CD14-positive monocyte (primary cell): ENCODE measurements around the gene CMPK2. TPM values are rescaled to one million over a fixed set of nuclear protein-coding genes. Genes with fewer than 3 reads are reported as not detected.

ENCODE experiments used
- DNase-seq, 3 donors: peaks; one replicate each; pipeline ENCODE4 v3.0.0-alpha.2; 2011 to 2022
- H2AFZ ChIP-seq: 2 replicates; pipeline ENCODE4 v1.6.0; 2012; ENCODE audit warnings: mild to moderate bottlenecking, low read depth, low read length, inconsistent platforms; ENCODE audit not compliant: insufficient read depth, poor library complexity, severe bottlenecking
- H3K27ac ChIP-seq, 2 donors: 1 replicate in 1 of 2; 2 replicates in 1 of 2; pipeline ENCODE4 v1.5.1; 2012 to 2013; ENCODE audit warnings: low read length in 2 of 2, control low read depth in 1 of 2, inconsistent platforms in 1 of 2, low read depth in 1 of 2, mild to moderate bottlenecking in 1 of 2
- H3K27me3 ChIP-seq, 2 donors: one replicate each; pipeline versions ENCODE4 v1.6.0 to v1.6.1; 2011 to 2013; ENCODE audit warnings: low read length in 2 of 2; ENCODE audit not compliant: control insufficient read depth in 2 of 2, insufficient read depth in 2 of 2
- H3K36me3 ChIP-seq, 2 donors: replicated peaks in 1 of 2; 1 replicate in 1 of 2; 2 replicates in 1 of 2; pipeline versions ENCODE4 v1.5.1 to v1.6.1; 2012 to 2013; ENCODE audit warnings: low read length in 2 of 2, control low read depth in 1 of 2, inconsistent platforms in 1 of 2, mild to moderate bottlenecking in 1 of 2; ENCODE audit not compliant: insufficient read depth in 2 of 2, control insufficient read depth in 1 of 2
- H3K4me1 ChIP-seq, 2 donors: 1 replicate in 1 of 2; 2 replicates in 1 of 2; pipeline versions ENCODE4 v1.5.1 to v1.6.1; 2012 to 2013; ENCODE audit warnings: low read length in 2 of 2, control low read depth in 1 of 2, inconsistent platforms in 1 of 2, mild to moderate bottlenecking in 1 of 2, moderate library complexity in 1 of 2; ENCODE audit not compliant: insufficient read depth in 2 of 2, control insufficient read depth in 1 of 2
- H3K4me2 ChIP-seq: replicated peaks from 2 replicates; pipeline ENCODE3; 2012; ENCODE audit warnings: low read length, moderate library complexity, mild to moderate bottlenecking; ENCODE audit not compliant: poor library complexity, severe bottlenecking; ENCODE audit errors: extremely low read depth
- H3K4me3 ChIP-seq, 3 experiments: fragments of 200-600 bp in 1 of 3; sonication (generic) in 1 of 3; replicated peaks in 1 of 3; 1 replicate in 2 of 3; 2 replicates in 1 of 3; pipeline ENCODE4 v1.5.1; 2011 to 2013; ENCODE audit warnings: low read length in 3 of 3, mild to moderate bottlenecking in 3 of 3, control low read depth in 2 of 3, low read depth in 2 of 3, inconsistent platforms in 1 of 3, moderate library complexity in 1 of 3
- H3K79me2 ChIP-seq: 2 replicates; pipeline ENCODE4 v1.6.0; 2012; ENCODE audit warnings: mild to moderate bottlenecking, control low read depth, inconsistent platforms, low read length, moderate library complexity; ENCODE audit not compliant: insufficient read depth
- H3K9ac ChIP-seq: 2 replicates; pipeline ENCODE4 v1.6.0; 2017; ENCODE audit warnings: low read length, mild to moderate bottlenecking; ENCODE audit not compliant: insufficient read depth, poor library complexity, severe bottlenecking
- H3K9me3 ChIP-seq, 2 donors: replicated peaks in 1 of 2; 1 replicate in 1 of 2; 2 replicates in 1 of 2; pipeline versions ENCODE4 v1.5.1 to v1.6.1; 2012 to 2013; ENCODE audit warnings: low read length in 2 of 2, control low read depth in 1 of 2; ENCODE audit not compliant: control insufficient read depth in 1 of 2, insufficient read depth in 1 of 2
- H4K20me1 ChIP-seq: 2 replicates; pipeline ENCODE4 v1.6.0; 2012; ENCODE audit warnings: mild to moderate bottlenecking, low read length, control low read depth, moderate library complexity; ENCODE audit not compliant: insufficient read depth
- H3K27ac Mint-ChIP-seq, 7 donors: one replicate each; pipeline ENCODE4 v1.8.0; 2020; ENCODE audit warnings: mild to moderate bottlenecking in 7 of 7, mixed read lengths in 7 of 7, moderate library complexity in 6 of 7, inconsistent platforms in 2 of 7
- H3K27me3 Mint-ChIP-seq, 3 donors: one replicate each; pipeline ENCODE4 v1.8.0; 2021 to 2022; ENCODE audit warnings: low read depth in 3 of 3, mild to moderate bottlenecking in 3 of 3, mixed read lengths in 3 of 3, moderate library complexity in 3 of 3, inconsistent platforms in 1 of 3
- H3K36me3 Mint-ChIP-seq, 2 donors: one replicate each; pipeline ENCODE4 v1.8.0; 2020; ENCODE audit warnings: mixed read lengths in 2 of 2, inconsistent platforms in 1 of 2, mild to moderate bottlenecking in 1 of 2
- H3K4me1 Mint-ChIP-seq: one replicate; pipeline ENCODE4 v1.8.0; 2020; ENCODE audit warnings: mild to moderate bottlenecking, mixed read lengths
- H3K4me3 Mint-ChIP-seq, 2 donors: one replicate each; pipeline ENCODE4 v1.8.0; 2020; ENCODE audit warnings: mild to moderate bottlenecking in 2 of 2, mixed read lengths in 2 of 2, moderate library complexity in 1 of 2
- H3K9me3 Mint-ChIP-seq, 7 donors: one replicate each; pipeline ENCODE4 v1.8.0; 2020 to 2022; ENCODE audit warnings: mixed read lengths in 7 of 7, mild to moderate bottlenecking in 6 of 7, moderate library complexity in 6 of 7, inconsistent platforms in 2 of 7
- CTCF ChIP-seq: fragments of 200-600 bp; IDR thresholded peaks from one replicate; pipeline ENCODE4 v1.8.0; 2022; ENCODE audit warnings: antibody characterized with exemption, mild to moderate bottlenecking
- intact Hi-C, 2 donors: fragments of 100-400 bp; cut with micrococcal nuclease; formaldehyde crosslinking; loops; one replicate each; pipeline versions ENCODE4 v1.15.0 to v1.15.1; 2023
- polyA plus RNA-seq, 3 donors: library from polyadenylated mRNA; depleted of rRNA in 1 of 3; unstranded in 2 of 3; stranded (reverse) in 1 of 3; fragments of 300-500 nt in 2 of 3; fragments of >200 nt in 1 of 3; fragmentation: Illumina TruSeq in 2 of 3; gene quantifications; 1 replicate in 2 of 3; 2 replicates in 1 of 3; pipeline ENCODE4 v1.2.3, GENCODE V29; 2012 to 2021

The CMPK2 gene
- polyA plus RNA-seq, 3 donors: 12.6 to 18.1 (median 17.0) TPM

GRCh38 chr2:6835467-6835866, 30.2 kb downstream of the CMPK2 start:
- no peak for TF ChIP-seq CTCF
- H3K4me1 Mint-ChIP-seq: peaks cover 2% of the 10 kb centered on the region
- Histone ChIP-seq H2AFZ (no peak overlapping the region), H3K27me3 (no peaks in the 10 kb centered on the region), H4K20me1 (no peaks in the 10 kb centered on the region), H3K4me2 (no peak overlapping the region), H3K4me3 (no peak overlapping the region), H3K79me2 (no peaks in the 10 kb centered on the region), H3K4me1 (no peaks in the 10 kb centered on the region), H3K27ac (no peak overlapping the region), H3K36me3 (no peaks in the 10 kb centered on the region), H3K9ac (no peak overlapping the region), H3K9me3 (peaks cover 11 to 13% of the 10 kb centered on the region in 2 donors)
- no peaks in the 10 kb centered on the region for H3K27me3 Mint-ChIP-seq
- H3K4me3 Mint-ChIP-seq: no peak overlapping the region
- DNase-seq: no peak
- H3K9me3 Mint-ChIP-seq: peaks cover 14 to 57% (median 31%) of the 10 kb centered on the region in 7 donors
- H3K36me3 Mint-ChIP-seq: peaks cover 0 to 10% of the 10 kb centered on the region in 2 donors
- intact Hi-C loops: no loop called here
- H3K27ac Mint-ChIP-seq: no peak overlapping the region

GRCh38 chr2:6834163-6834562, 31.5 kb downstream of the CMPK2 start:
- H3K4me3 ChIP-seq: no peak overlapping the region
- no peak for DNase-seq
- H2AFZ ChIP-seq: no peak overlapping the region
- H3K27me3 ChIP-seq: no peaks in the 10 kb centered on the region
- H3K36me3 Mint-ChIP-seq: peaks cover 0 to 5% of the 10 kb centered on the region in 2 donors
- peaks cover 0 to 5% (median 0%) of the 10 kb centered on the region in 3 donors for H3K27me3 Mint-ChIP-seq
- no peak overlapping the region for H3K27ac Mint-ChIP-seq
- intact Hi-C loops: no loop called here
- H4K20me1 ChIP-seq: no peaks in the 10 kb centered on the region
- no peak overlapping the region for H3K4me2 ChIP-seq
- TF ChIP-seq CTCF: no peak
- no peaks in the 10 kb centered on the region for H3K36me3 ChIP-seq
- no peaks in the 10 kb centered on the region for H3K79me2 ChIP-seq
- no peaks in the 10 kb centered on the region for H3K4me1 ChIP-seq
- no peak overlapping the region for H3K4me3 Mint-ChIP-seq
- H3K4me1 Mint-ChIP-seq: peaks cover 2% of the 10 kb centered on the region
- peaks cover 8 to 45% (median 29%) of the 10 kb centered on the region in 7 donors for H3K9me3 Mint-ChIP-seq
- H3K9me3 ChIP-seq: peaks cover 5 to 9% of the 10 kb centered on the region in 2 donors
- H3K27ac ChIP-seq: no peak overlapping the region
- no peak overlapping the region for H3K9ac ChIP-seq
